ENCODE results near the gene DDX4. TPM values are rescaled to one million over a fixed set of nuclear protein-coding genes. Genes with fewer than 3 reads are reported as not detected.

The DDX4 gene
- total RNA-seq, 4 donors from 2014 or later = not detected

GRCh38 chr5:55860288-55860687 is 122.4 kb downstream of the DDX4 start:
- no peak for TF ChIP-seq CTCF (IDR thresholded peaks at IDR 0.05; ENCODE audit: low read depth)

DNA sequence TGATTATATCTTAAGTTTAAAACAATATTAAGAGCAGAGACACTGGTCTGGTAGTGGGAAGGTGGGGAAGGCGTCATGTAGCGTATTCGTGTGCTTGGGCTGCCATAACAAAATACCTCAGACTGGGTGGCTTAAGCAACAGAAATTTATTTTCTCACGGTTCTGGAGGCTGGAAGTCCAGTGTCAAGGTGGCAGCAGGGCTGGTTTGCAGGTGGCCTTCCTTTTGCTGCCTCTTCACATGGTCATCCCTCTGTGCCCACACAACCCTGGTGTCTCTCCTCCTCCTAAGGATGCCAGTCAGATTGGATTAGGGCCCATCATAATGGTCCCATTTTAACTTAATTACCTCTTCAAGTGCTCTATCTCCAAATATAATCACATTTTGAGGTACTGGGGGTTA is 122.8 kb downstream of the DDX4 start:
- TF ChIP-seq CTCF (IDR thresholded peaks at IDR 0.05; ENCODE audit: low read depth) = no peak

- TF ChIP-seq CTCF (IDR thresholded peaks at IDR 0.05; ENCODE audit: low read depth) = no peak
These were observed 127.0 kb downstream of the DDX4 start for GRCh38 chr5:55864606-55865541.

GRCh38 chr5:55865831-55866230 is 128.0 kb downstream of the DDX4 start:
- TF ChIP-seq CTCF (IDR thresholded peaks at IDR 0.05; ENCODE audit: low read depth) = no peak

- no peak for TF ChIP-seq CTCF (IDR thresholded peaks at IDR 0.05; ENCODE audit: low read depth)
These were observed 128.6 kb downstream of the DDX4 start for GRCh38 chr5:55866485-55866884.

Small RNA genes lying within 50 kb of the gene (small RNA-seq; reads per million reads assigned to genes)
- not detected for gene AC016632.1
- gene RNA5SP183 = not detected

Other genes starting within 250 kb of the DDX4 start
- gene PLPP1, start 203.1 kb upstream of the DDX4 start, total RNA-seq = 100 to 1,000 TPM; 214 to 413 (median 287) TPM
- 10 to 100 TPM; 20.2 to 33.5 (median 28.8) TPM for gene SLC38A9, start 25.7 kb upstream of the DDX4 start, total RNA-seq
- gene IL31RA, start 113.3 kb downstream of the DDX4 start, total RNA-seq = not detected